Fibroblast of skin of right biceps (primary cell): ENCODE data around the gene ANXA9.

Experiments used
- DNase-seq: peaks from one replicate; pipeline ENCODE4 v3.0.0-alpha.2; 2013

Gene ANXA9

GRCh38 chr1:150976401-150976821, 5.7 kb upstream of the ANXA9 start:
- no peak for DNase-seq

- no peak for DNase-seq
Observed at GRCh38 chr1:150976879-150977694, 5.0 kb upstream of the ANXA9 start.

GRCh38 chr1:150979092-150980056, 2.7 kb upstream of the ANXA9 start:
- DNase-seq: peak; percentile 87

GRCh38 chr1:150981177-150981804, 801 bp upstream of the ANXA9 start:
- no peak for DNase-seq

GRCh38 chr1:150985179-150985825, 3.2 kb downstream of the ANXA9 start:
- no peak for DNase-seq

GRCh38 chr1:150987924-150988323, 5.8 kb downstream of the ANXA9 start:
- no peak for DNase-seq

GRCh38 chr1:150992626-150993025, 10.5 kb downstream of the ANXA9 start:
- no peak for DNase-seq

- DNase-seq: no peak
Observed at GRCh38 chr1:150994248-150994647, 12.2 kb downstream of the ANXA9 start.

- no peak for DNase-seq
Observed at GRCh38 chr1:150995460-150995859, 13.4 kb downstream of the ANXA9 start.

GRCh38 chr1:150995896-150996295, 13.8 kb downstream of the ANXA9 start:
- DNase-seq: no peak

GRCh38 chr1:150997126-150997872, 15.2 kb downstream of the ANXA9 start:
- no peak for DNase-seq

- no peak for DNase-seq
Observed at GRCh38 chr1:150997949-150998348, 15.9 kb downstream of the ANXA9 start.

- DNase-seq: peak; percentile 63
Observed at GRCh38 chr1:150999051-150999674, 17.1 kb downstream of the ANXA9 start.

GRCh38 chr1:150999926-151000325, 17.8 kb downstream of the ANXA9 start:
- no peak for DNase-seq

- DNase-seq: no peak
Observed at GRCh38 chr1:151000408-151000807, 18.3 kb downstream of the ANXA9 start.

GRCh38 chr1:151001602-151002001, 19.5 kb downstream of the ANXA9 start:
- no peak for DNase-seq

GRCh38 chr1:151002051-151002450, 20.0 kb downstream of the ANXA9 start:
- DNase-seq: no peak

GRCh38 chr1:151002611-151003010, 20.5 kb downstream of the ANXA9 start:
- no peak for DNase-seq

- DNase-seq: no peak
Observed at GRCh38 chr1:151003180-151003579, 21.1 kb downstream of the ANXA9 start.

- DNase-seq: no peak
Observed at GRCh38 chr1:151005729-151006319, 23.7 kb downstream of the ANXA9 start.
